SK-N-SH (cell line): ENCODE data around the gene DKC1. TPM values are rescaled to one million over a fixed set of nuclear protein-coding genes. Genes with fewer than 3 reads are reported as not detected.

Source experiments
- CTCF ChIA-PET: fragments of 300-600, 350-600 bp; formaldehyde crosslinking; extraction: SDS; loops from one replicate; lab custom pipeline; 2021; lab: Yijun Ruan, JAX
- POLR2A ChIA-PET: fragments of 350-600 bp; sonication (Branson Sonifier 250); formaldehyde crosslinking; extraction: SDS; loops from one replicate; lab custom pipeline; 2020; ENCODE audit warnings: antibody characterized with exemption, inconsistent platforms; lab: Yijun Ruan, JAX
- DNase-seq: peaks from one replicate; pipeline ENCODE4 v3.0.0; 2012
- H2AFZ ChIP-seq: fragments of 200-600 bp; sonication (generic); 2 replicates; pipeline ENCODE4 v1.8.1; 2016; ENCODE audit warnings: antibody characterized with exemption, mild to moderate bottlenecking, low read depth
- H3F3A ChIP-seq: fragments of 200-600 bp; sonication (generic); replicated peaks from 2 replicates; pipeline ENCODE3; 2016; ENCODE audit warnings: antibody characterized with exemption, mild to moderate bottlenecking; ENCODE audit not compliant: insufficient read depth
- H3K27ac ChIP-seq, 2 experiments: fragments of 200-500 bp in 1 of 2; fragments of 200-600 bp in 1 of 2; sonication (Bioruptor generic) in 1 of 2; sonication (generic), shearing (Covaris generic) in 1 of 2; 2 replicates each; pipeline versions ENCODE4 v1.5.1 to v1.6.1; 2014 to 2016; ENCODE audit warnings: low read depth in 2 of 2, inconsistent platforms in 1 of 2, low read length in 1 of 2, mild to moderate bottlenecking in 1 of 2, mixed read lengths in 1 of 2
- H3K27me3 ChIP-seq: fragments of 200-600 bp; sonication (generic), shearing (Covaris generic); 2 replicates; pipeline ENCODE4 v1.6.1; 2016; ENCODE audit warnings: mixed run types; ENCODE audit not compliant: insufficient read depth
- H3K36me3 ChIP-seq, 2 experiments: fragments of 200-500 bp in 1 of 2; fragments of 200-600 bp in 1 of 2; sonication (Bioruptor generic) in 1 of 2; sonication (generic) in 1 of 2; replicated peaks in 1 of 2; 2 replicates each; pipeline versions ENCODE3 to v1.5.1; 2014 to 2016; ENCODE audit warnings: low read length in 1 of 2, mild to moderate bottlenecking in 1 of 2; ENCODE audit not compliant: insufficient read depth in 2 of 2, control insufficient read depth in 1 of 2
- H3K4me1 ChIP-seq, 2 experiments: fragments of 200-500 bp in 1 of 2; fragments of 200-600 bp in 1 of 2; sonication (Bioruptor generic) in 1 of 2; sonication (generic), shearing (Covaris generic) in 1 of 2; 2 replicates each; pipeline versions ENCODE4 v1.5.1 to v1.6.1; 2014 to 2016; ENCODE audit warnings: low read depth in 1 of 2, low read length in 1 of 2, mixed run types in 1 of 2; ENCODE audit not compliant: insufficient read depth in 2 of 2, control insufficient read depth in 1 of 2
- H3K4me2 ChIP-seq: fragments of 200-600 bp; sonication (generic), shearing (Covaris generic); 2 replicates; pipeline ENCODE4 v1.6.1; 2017; ENCODE audit warnings: mixed run types
- H3K4me3 ChIP-seq, 2 experiments: fragments of 200-500 bp in 1 of 2; fragments of 200-600 bp in 1 of 2; sonication (Bioruptor generic) in 1 of 2; sonication (generic), shearing (Covaris generic) in 1 of 2; 2 replicates each; pipeline versions ENCODE4 v1.5.1 to v1.8.1; 2014 to 2016; ENCODE audit warnings: low read depth in 2 of 2, inconsistent platforms in 1 of 2, low read length in 1 of 2, mild to moderate bottlenecking in 1 of 2, mixed read lengths in 1 of 2, moderate library complexity in 1 of 2
- H3K79me2 ChIP-seq: fragments of 200-600 bp; sonication (generic); 2 replicates; pipeline ENCODE4 v1.8.1; 2017; ENCODE audit warnings: mild to moderate bottlenecking; ENCODE audit not compliant: insufficient read depth
- H3K9ac ChIP-seq: fragments of 200-600 bp; sonication (generic); 2 replicates; pipeline ENCODE4 v1.6.1; 2017; ENCODE audit warnings: mixed run types
- H3K9me2 ChIP-seq: fragments of 200-600 bp; sonication (generic); 2 replicates; pipeline ENCODE4 v1.6.1; 2017; ENCODE audit warnings: mixed run types
- H3K9me3 ChIP-seq: fragments of 200-600 bp; sonication (generic); 2 replicates; pipeline ENCODE4 v1.6.1; 2017; ENCODE audit warnings: mixed run types, mild to moderate bottlenecking, moderate library complexity
- H4K20me1 ChIP-seq: fragments of 200-600 bp; sonication (generic); 2 replicates; pipeline ENCODE4 v1.6.1; 2017; ENCODE audit warnings: mild to moderate bottlenecking, mixed run types; ENCODE audit not compliant: insufficient read depth
- CHD2 ChIP-seq: fragments of 150-350 bp; IDR thresholded peaks from 2 replicates; pipeline ENCODE4 v1.6.1; 2018; ENCODE audit warnings: low read length; ENCODE audit not compliant: partially characterized antibody
- FOSL2 ChIP-seq: IDR thresholded peaks from 2 replicates; pipeline ENCODE4 v1.4.0; 2012; ENCODE audit warnings: low read depth, mild to moderate bottlenecking, moderate library complexity, borderline replicate concordance
- GABPA ChIP-seq: IDR thresholded peaks from 2 replicates; pipeline ENCODE4 v1.4.0; 2012; ENCODE audit warnings: low read depth, mild to moderate bottlenecking
- JUND ChIP-seq: IDR thresholded peaks from 2 replicates; pipeline ENCODE4 v1.4.0; 2012
- NRF1 ChIP-seq: IDR thresholded peaks from 2 replicates; pipeline ENCODE4 v1.6.1; 2012; ENCODE audit warnings: low read depth, mild to moderate bottlenecking, low read length
- PBX3 ChIP-seq: IDR thresholded peaks from 2 replicates; pipeline ENCODE4; 2012
- POLR2AphosphoS5 ChIP-seq: IDR thresholded peaks from 2 replicates; pipeline ENCODE4 v1.6.1; 2012; ENCODE audit warnings: low read depth, low read length
- RCOR1 ChIP-seq: fragments of 150-350 bp; IDR thresholded peaks from 2 replicates; pipeline ENCODE4 v1.6.1; 2017; ENCODE audit warnings: antibody characterized with exemption, low read length
- RXRA ChIP-seq: IDR thresholded peaks from 2 replicates; pipeline ENCODE4 v1.4.0; 2012; ENCODE audit warnings: low read depth, mild to moderate bottlenecking, borderline replicate concordance
- WGBS: methylation state at CpG from one replicate; pipeline ENCODE4 v1.1.6; 2017; ENCODE audit warnings: low lambda C conversion rate; 5-methylcytosine and 5-hydroxymethylcytosine counted together
- polyA plus RNA-seq, 3 experiments: library from polyadenylated mRNA; depleted of rRNA; stranded (reverse); fragments of >200 nt; gene quantifications; 2 replicates each; pipeline ENCODE4 v1.2.3, GENCODE V29; 2012
- TF ChIP-seq, protein P1 (sequence below): IDR thresholded peaks from 2 replicates; pipeline ENCODE4 v1.6.1; 2012; ENCODE audit warnings: mild to moderate bottlenecking, low read depth, low read length, moderate library complexity
- TF ChIP-seq, protein P2 (sequence below): IDR thresholded peaks from 2 replicates; pipeline ENCODE4 v1.4.0; 2012; ENCODE audit warnings: low read depth

The DKC1 gene
- polyA plus RNA-seq, 1 of the 3 experiments (the other 2 are of a cell fraction): 53.0 TPM

DNA sequence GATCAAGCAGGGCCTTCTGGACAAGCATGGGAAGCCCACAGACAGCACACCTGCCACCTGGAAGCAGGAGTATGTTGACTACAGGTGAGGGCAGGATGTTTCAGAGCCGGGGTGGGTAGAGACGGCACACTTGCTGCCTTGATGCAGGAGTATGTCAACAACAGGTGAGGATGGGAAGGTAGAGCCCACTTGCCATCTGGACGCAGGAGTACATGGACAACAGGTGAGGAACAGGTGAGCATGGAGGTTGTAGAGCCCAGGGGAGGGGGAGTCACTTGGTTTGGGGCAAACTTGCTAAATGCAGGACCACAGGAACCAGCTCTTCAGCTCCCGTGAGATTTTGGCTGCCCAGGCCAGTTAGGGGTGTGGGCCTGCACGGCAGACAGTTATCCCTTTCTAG is 12.0 kb downstream of the DKC1 start (continued):
- TF ChIP-seq, protein P1, sequence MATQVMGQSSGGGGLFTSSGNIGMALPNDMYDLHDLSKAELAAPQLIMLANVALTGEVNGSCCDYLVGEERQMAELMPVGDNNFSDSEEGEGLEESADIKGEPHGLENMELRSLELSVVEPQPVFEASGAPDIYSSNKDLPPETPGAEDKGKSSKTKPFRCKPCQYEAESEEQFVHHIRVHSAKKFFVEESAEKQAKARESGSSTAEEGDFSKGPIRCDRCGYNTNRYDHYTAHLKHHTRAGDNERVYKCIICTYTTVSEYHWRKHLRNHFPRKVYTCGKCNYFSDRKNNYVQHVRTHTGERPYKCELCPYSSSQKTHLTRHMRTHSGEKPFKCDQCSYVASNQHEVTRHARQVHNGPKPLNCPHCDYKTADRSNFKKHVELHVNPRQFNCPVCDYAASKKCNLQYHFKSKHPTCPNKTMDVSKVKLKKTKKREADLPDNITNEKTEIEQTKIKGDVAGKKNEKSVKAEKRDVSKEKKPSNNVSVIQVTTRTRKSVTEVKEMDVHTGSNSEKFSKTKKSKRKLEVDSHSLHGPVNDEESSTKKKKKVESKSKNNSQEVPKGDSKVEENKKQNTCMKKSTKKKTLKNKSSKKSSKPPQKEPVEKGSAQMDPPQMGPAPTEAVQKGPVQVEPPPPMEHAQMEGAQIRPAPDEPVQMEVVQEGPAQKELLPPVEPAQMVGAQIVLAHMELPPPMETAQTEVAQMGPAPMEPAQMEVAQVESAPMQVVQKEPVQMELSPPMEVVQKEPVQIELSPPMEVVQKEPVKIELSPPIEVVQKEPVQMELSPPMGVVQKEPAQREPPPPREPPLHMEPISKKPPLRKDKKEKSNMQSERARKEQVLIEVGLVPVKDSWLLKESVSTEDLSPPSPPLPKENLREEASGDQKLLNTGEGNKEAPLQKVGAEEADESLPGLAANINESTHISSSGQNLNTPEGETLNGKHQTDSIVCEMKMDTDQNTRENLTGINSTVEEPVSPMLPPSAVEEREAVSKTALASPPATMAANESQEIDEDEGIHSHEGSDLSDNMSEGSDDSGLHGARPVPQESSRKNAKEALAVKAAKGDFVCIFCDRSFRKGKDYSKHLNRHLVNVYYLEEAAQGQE: no peak
- TF ChIP-seq NRF1 (no peak), FOSL2 (no peak), RXRA (no peak)
- TF ChIP-seq, all 33 proteins: peak for 0

DNA sequence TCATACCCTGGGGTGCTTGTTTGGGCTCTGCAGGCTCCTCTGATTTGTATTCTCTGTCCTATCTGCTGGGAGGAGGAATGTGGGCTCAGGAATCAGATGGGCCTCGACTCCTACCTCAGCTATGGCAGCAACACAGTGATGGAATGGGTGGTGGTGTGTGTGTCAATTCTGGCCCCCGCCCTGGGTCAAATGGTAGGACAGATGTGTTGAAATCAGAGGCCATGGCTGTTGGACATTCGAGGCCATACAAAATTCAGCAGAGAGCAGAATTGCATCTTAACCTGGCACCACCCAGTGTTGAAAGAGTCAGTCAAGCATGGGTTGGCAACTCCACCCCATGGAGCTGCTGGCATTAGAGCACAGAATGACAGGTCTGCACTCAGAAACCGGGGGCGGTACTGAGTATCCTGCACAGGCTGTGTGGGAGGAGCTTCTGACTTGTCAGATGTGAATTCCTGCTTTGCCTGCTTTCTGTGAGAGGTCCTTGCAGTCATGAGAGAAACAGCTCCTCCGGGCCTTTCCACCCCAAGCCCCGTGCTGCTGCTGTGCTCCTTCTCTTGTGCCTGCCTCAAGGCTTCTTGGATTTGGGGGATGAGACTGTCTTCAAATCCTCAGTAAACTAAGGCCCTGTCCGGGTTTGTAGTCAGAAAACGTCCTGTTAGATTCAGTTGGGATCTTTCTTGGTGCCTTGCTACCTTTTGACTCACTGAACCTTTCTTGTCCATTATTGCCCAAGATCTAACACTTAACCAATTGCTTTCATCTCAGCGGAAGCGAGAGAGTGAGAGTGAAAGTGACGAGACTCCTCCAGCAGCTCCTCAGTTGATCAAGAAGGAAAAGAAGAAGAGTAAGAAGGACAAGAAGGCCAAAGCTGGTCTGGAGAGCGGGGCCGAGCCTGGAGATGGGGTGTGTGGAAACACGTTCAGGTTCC is 13.0 kb downstream of the DKC1 start:
- DNase-seq: no peak
- H3K4me2 ChIP-seq: no peak overlapping the region
- POLR2A ChIA-PET: interaction anchor here (0.8 kb wide), 1 partner anchor 11 kb away, joined by 3 read pairs; no protein-coding TSS in a partner anchor
- peaks cover 32 to 43% of the 10 kb centered on the region in 2 experiments for H3K36me3 ChIP-seq
- no peak overlapping the region for H3K4me3 ChIP-seq
- TF ChIP-seq RXRA: no peak
- no peak for TF ChIP-seq POLR2AphosphoS5
- TF ChIP-seq, protein P2, sequence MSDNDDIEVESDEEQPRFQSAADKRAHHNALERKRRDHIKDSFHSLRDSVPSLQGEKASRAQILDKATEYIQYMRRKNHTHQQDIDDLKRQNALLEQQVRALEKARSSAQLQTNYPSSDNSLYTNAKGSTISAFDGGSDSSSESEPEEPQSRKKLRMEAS: no peak
- no peak for TF ChIP-seq GABPA
- TF ChIP-seq RCOR1: no peak
- TF ChIP-seq JUND: no peak
- TF ChIP-seq CHD2: no peak
- TF ChIP-seq PBX3: no peak
- H3K27ac ChIP-seq: no peak overlapping the region
- H3K27me3 ChIP-seq: no peaks in the 10 kb centered on the region
- no peaks in the 10 kb centered on the region for H4K20me1 ChIP-seq
- CTCF ChIA-PET: no interaction called here
- H3F3A ChIP-seq: no peaks in the 10 kb centered on the region
- 67% methylated on average over 15 of the region's 15 CpGs for WGBS
- H3K9ac ChIP-seq: no peak overlapping the region
- H2AFZ ChIP-seq: no peak overlapping the region
- peaks cover 14% of the 10 kb centered on the region; the same call in 1 of the 2 replicates for H3K79me2 ChIP-seq
- H3K9me3 ChIP-seq: no peaks in the 10 kb centered on the region
- no peaks in the 10 kb centered on the region for H3K9me2 ChIP-seq
- H3K4me1 ChIP-seq: no peaks in the 10 kb centered on the region
